GM12873 (cell line): ENCODE data around the gene CTXND2.

Experiments used
- CTCF ChIP-seq: IDR thresholded peaks from 2 replicates; pipeline ENCODE4 v1.5.1; 2012; ENCODE audit warnings: low read depth, mild to moderate bottlenecking, moderate library complexity, low read length, control low read depth; ENCODE audit not compliant: insufficient read depth; ENCODE audit errors: missing control alignments

CTXND2 gene

GRCh38 chr1:150887018-150887417 is at the start of gene CTXND2:
TSS of gene CTXND2 (plus strand) at chr1:150887136. CDS start at chr1:150912315, 25,179 bp downstream.
- no peak for TF ChIP-seq CTCF

- TF ChIP-seq CTCF = no peak
These were observed 45.3 kb upstream of the CTXND2 start for GRCh38 chr1:150841626-150842025.

GRCh38 chr1:150842343-150842742 is 44.6 kb upstream of the CTXND2 start:
- no peak for TF ChIP-seq CTCF

GRCh38 chr1:150842964-150843363 is 44.0 kb upstream of the CTXND2 start:
- no peak for TF ChIP-seq CTCF

- TF ChIP-seq CTCF = no peak
These were observed 43.5 kb upstream of the CTXND2 start for GRCh38 chr1:150843474-150843873.

- no peak for TF ChIP-seq CTCF
These were observed 40.3 kb upstream of the CTXND2 start for GRCh38 chr1:150846473-150847146.

GRCh38 chr1:150863724-150864123 is 23.2 kb upstream of the CTXND2 start:
- no peak for TF ChIP-seq CTCF

GRCh38 chr1:150869683-150870082 is 17.3 kb upstream of the CTXND2 start:
- no peak for TF ChIP-seq CTCF
